ENCODE measurements around the gene BRME1. TPM values are rescaled to one million over a fixed set of nuclear protein-coding genes. Genes with fewer than 3 reads are reported as not detected.

Gene BRME1
- total RNA-seq, 1 experiment from 2014 or later, result 6.7 TPM

DNA sequence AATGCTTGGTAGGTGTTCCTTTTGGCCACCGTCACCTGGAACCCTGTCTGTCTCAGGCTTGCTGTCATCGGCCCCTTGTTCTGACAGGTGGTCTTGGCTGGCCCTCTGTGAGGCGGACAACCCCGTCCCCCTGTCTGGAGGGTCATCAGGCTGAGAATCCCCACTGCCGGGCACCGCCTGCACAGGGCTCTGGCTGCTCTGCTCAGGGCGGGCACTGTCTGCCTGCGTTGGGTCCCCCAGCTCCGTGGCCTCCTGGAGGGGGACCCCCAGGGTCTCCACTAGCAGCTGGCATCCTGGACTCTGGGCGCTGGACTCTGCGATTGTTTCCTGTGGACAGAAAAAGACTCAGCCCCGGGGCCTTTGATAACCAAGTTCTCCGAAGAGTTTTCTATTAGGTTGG lies 15.8 kb downstream of the BRME1 start:
- H2AFZ ChIP-seq (ENCODE audit: low read length), result no peak overlapping the region
- no peak for TF ChIP-seq CTCF (conservative IDR thresholded peaks at IDR 0.05)
- H3K23ac ChIP-seq (ENCODE audit: insufficient read length, low read depth, low read length), result no peak overlapping the region
- H3K4me1 Mint-ChIP-seq, result no peaks in the 10 kb centered on the region
- no peaks in the 10 kb centered on the region for H3K27me3 Mint-ChIP-seq (ENCODE audit: low read depth)
- H3K27me3 ChIP-seq (ENCODE audit: insufficient read depth, low read length), result no peaks in the 10 kb centered on the region
- no peak overlapping the region for H3K4me3 Mint-ChIP-seq
- H2BK20ac ChIP-seq (ENCODE audit: low read depth, low read length, poor library complexity, severe bottlenecking), result no peak overlapping the region
- no peak overlapping the region for H3K56ac ChIP-seq (ENCODE audit: insufficient read length, low read depth, low read length)
- no peak overlapping the region for H3K14ac ChIP-seq (ENCODE audit: insufficient read depth, low read length)
- H2BK120ac ChIP-seq (ENCODE audit: low read depth, low read length, poor library complexity, severe bottlenecking), result no peak overlapping the region
- H3K27ac Mint-ChIP-seq, result no peak overlapping the region
- no peaks in the 10 kb centered on the region for H3K23me2 ChIP-seq (ENCODE audit: insufficient read length, low read depth, low read length, poor library complexity, severe bottlenecking)
- no peaks in the 10 kb centered on the region for H3K79me1 ChIP-seq (ENCODE audit: insufficient read depth, low read depth, low read length, poor library complexity, severe bottlenecking)
- H3K18ac ChIP-seq (ENCODE audit: insufficient read length, low read depth, low read length), result no peak overlapping the region
- H3K9ac ChIP-seq (ENCODE audit: extremely low read depth, insufficient read length, low read length), result no peak overlapping the region
- no peak overlapping the region for H4K8ac ChIP-seq (replicated peaks; ENCODE audit: insufficient read length, low read depth, low read length)
- H2BK12ac ChIP-seq (ENCODE audit: insufficient read length, low read depth, low read length), result no peak overlapping the region
- no CpG with 5 or more reads among the region's 13 CpGs for WGBS (ENCODE audit: extremely low coverage, insufficient read length, low lambda C conversion rate)
- no peak overlapping the region for H3T11ph ChIP-seq (ENCODE audit: low read length)
- no peak overlapping the region for H4K91ac ChIP-seq (ENCODE audit: insufficient read length, low read depth, low read length)
- no peak overlapping the region for H4K5ac ChIP-seq (ENCODE audit: insufficient read length, low read depth, low read length)
- H2BK15ac ChIP-seq (ENCODE audit: low read depth, low read length), result no peak overlapping the region
- no peaks in the 10 kb centered on the region for H4K20me1 ChIP-seq (ENCODE audit: control insufficient read depth, insufficient read depth, insufficient read length)
- DNase-seq, result no peak
- no peaks in the 10 kb centered on the region for H3K4me1 ChIP-seq (ENCODE audit: insufficient read depth, low read length)
- H3K4ac ChIP-seq (ENCODE audit: low read depth, low read length), result no peak overlapping the region
- H2AK5ac ChIP-seq (ENCODE audit: insufficient read length, low read length), result no peak overlapping the region
- no peak overlapping the region for H3K27ac ChIP-seq (ENCODE audit: insufficient read length, low read depth, low read length)
- no peak overlapping the region for H3K4me2 ChIP-seq (ENCODE audit: insufficient read depth, insufficient read length, low read length)
- H3K9me3 ChIP-seq (ENCODE audit: control insufficient read depth, low read depth, low read length), result no peaks in the 10 kb centered on the region
- H3K9me3 Mint-ChIP-seq, result no peaks in the 10 kb centered on the region
- H2BK5ac ChIP-seq (ENCODE audit: insufficient read length, low read length), result no peak overlapping the region
- no peaks in the 10 kb centered on the region for H3K36me3 Mint-ChIP-seq (ENCODE audit: insufficient read depth in 1 of 3, low read depth in 3 of 3)
- H3K79me2 ChIP-seq (ENCODE audit: insufficient read depth, low read length), result no peaks in the 10 kb centered on the region
